Gastrocnemius medialis (tissue), 4 donors: ENCODE results near the gene STBD1. TPM values are rescaled to one million over a fixed set of nuclear protein-coding genes. Genes with fewer than 3 reads are reported as not detected.

Experiments used
- ATAC-seq, 2 donors: fragments of 150-250 bp; one replicate each; pipeline ENCODE4 v1.9.1; 2016
- DNase-seq, 2 donors: peaks; one replicate each; pipeline ENCODE4 v3.0.0-alpha.2; 2019
- H3K27ac ChIP-seq, 4 donors: fragments of 200-600 bp; sonication (generic); 1 replicate in 1 of 4; 2 replicates in 3 of 4; pipeline ENCODE4 v1.5.1; 2016 to 2018; ENCODE audit warnings: mild to moderate bottlenecking in 2 of 4, moderate library complexity in 1 of 4
- H3K27me3 ChIP-seq, 3 donors: fragments of 200-600 bp; sonication (generic) in 2 of 3; 1 replicate in 1 of 3; 2 replicates in 2 of 3; pipeline versions ENCODE4 v1.5.1 to v1.6.0; 2016 to 2019; ENCODE audit warnings: mild to moderate bottlenecking in 1 of 3, moderate library complexity in 1 of 3
- H3K36me3 ChIP-seq, 2 donors: fragments of 200-600 bp; sonication (generic) in 1 of 2; one replicate each; pipeline ENCODE4 v1.5.1; 2017 to 2018
- H3K4me1 ChIP-seq, 2 donors: fragments of 200-600 bp; sonication (generic) in 1 of 2; one replicate each; pipeline ENCODE4 v1.5.1; 2016 to 2017; ENCODE audit warnings: mild to moderate bottlenecking in 2 of 2
- H3K4me3 ChIP-seq, 4 donors: fragments of 200-600 bp; sonication (generic) in 3 of 4; 1 replicate in 1 of 4; 2 replicates in 3 of 4; pipeline ENCODE4 v1.5.1; 2016 to 2019; ENCODE audit warnings: mild to moderate bottlenecking in 2 of 4
- H3K9me3 ChIP-seq, 3 donors: fragments of 200-600 bp; sonication (generic) in 2 of 3; 1 replicate in 1 of 3; 2 replicates in 2 of 3; pipeline ENCODE4 v1.5.1; 2016 to 2019
- CTCF ChIP-seq, 5 experiments: fragments of 450-650 bp in 3 of 5; fragments of 200-600 bp in 2 of 5; sonication (generic) in 2 of 5; IDR thresholded peaks in 4 of 5; conservative IDR thresholded peaks in 1 of 5; 1 replicate in 4 of 5; 2 replicates in 1 of 5; pipeline ENCODE4 v1.5.1; 2016 to 2019; ENCODE audit warnings: antibody characterized with exemption in 5 of 5, mild to moderate bottlenecking in 3 of 5, moderate library complexity in 3 of 5
- POLR2A ChIP-seq, 2 donors: fragments of 450-650 bp; IDR thresholded peaks; one replicate each; pipeline ENCODE4 v1.6.1; 2017; ENCODE audit warnings: antibody characterized with exemption in 2 of 2, mild to moderate bottlenecking in 2 of 2, moderate library complexity in 2 of 2
- in situ Hi-C, 4 donors: fragments of 200-750 bp; cut with MboI; loops; one replicate each; pipeline versions ENCODE4 v1.15.0 to v1.8.0; 2017; ENCODE audit warnings: low sequenced_read_pairs in 4 of 4
- intact Hi-C: fragments of 100-400 bp; cut with DNase I; formaldehyde crosslinking; loops from one replicate; pipeline ENCODE4 v1.15.1; 2023; ENCODE audit warnings: low total_unique reads
- total RNA-seq, 4 donors: library from RNA; depleted of rRNA; stranded (reverse); fragments of >200 nt; gene quantifications; one replicate each; pipeline versions ENCODE4 v1.1.0 to v1.2.3, GENCODE V29; 2016

Gene STBD1
- total RNA-seq, 4 donors from 2014 or later: 17.9 to 57.5 (median 41.5) TPM

DNA sequence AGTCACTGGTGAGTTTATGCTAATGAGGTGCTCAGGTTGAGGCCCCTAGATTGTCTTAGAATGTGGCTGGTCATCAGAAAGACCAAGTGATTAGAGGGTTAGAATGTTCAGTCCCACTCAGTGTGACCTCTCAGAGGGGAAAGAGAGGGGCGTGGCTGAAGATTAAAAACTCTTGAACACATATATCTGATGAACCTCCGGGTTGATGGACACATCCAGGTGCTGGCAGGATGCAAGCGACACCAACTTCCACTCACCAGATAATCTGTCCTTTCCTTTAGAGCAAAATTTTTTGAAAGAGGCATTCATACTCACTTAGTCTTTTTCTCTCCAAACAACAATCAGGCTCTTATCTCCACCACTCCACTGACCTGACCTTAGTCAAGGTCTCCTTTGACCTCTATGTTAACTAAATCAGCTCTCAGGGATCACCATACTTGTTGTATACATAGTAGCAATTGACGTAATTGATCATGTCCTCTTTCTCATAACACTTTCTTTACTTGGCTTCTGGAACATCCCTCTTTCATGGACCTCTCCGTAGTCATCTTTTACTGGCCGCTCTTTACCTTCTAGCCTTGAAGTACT lies 40.8 kb upstream of the STBD1 start:
- H3K4me3 ChIP-seq: no peak overlapping the region
- no peak for ATAC-seq
- H3K4me1 ChIP-seq: no peaks in the 10 kb centered on the region
- H3K36me3 ChIP-seq: no peaks in the 10 kb centered on the region
- H3K9me3 ChIP-seq: no peaks in the 10 kb centered on the region
- no peaks in the 10 kb centered on the region for H3K27me3 ChIP-seq
- H3K27ac ChIP-seq: no peak overlapping the region
- intact Hi-C loops: no loop called here
- TF ChIP-seq CTCF (IDR thresholded peaks at IDR 0.05 in 4 of 5, conservative IDR thresholded peaks at IDR 0.05 in 1 of 5): no peak
- no peak for TF ChIP-seq POLR2A (IDR thresholded peaks at IDR 0.05)
- DNase-seq: no peak
- in situ Hi-C loops: loop anchor here in 1 of 4 donors (25.0 kb wide), 1 partner anchor 247 kb away; no protein-coding TSS in a partner anchor

DNA sequence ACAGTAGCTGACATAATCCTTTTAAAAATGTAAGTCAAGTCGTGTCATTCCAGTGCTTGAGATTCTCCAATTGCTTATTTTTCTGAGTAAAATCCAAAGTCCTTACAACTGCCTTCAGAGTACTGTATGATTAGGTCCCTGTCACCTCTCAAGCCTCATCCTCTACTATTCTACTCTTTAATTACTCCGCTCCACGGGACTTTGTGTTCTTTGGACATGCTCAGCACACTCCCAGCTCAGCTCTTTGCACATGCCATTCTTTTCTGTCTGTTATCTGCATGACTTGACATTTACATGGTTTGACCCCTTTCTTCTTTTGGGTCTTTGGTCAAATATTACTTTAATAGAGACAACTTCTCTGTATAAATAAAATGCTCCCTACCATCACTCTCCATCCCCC lies 39.9 kb upstream of the STBD1 start:
- Histone ChIP-seq H3K9me3 (no peaks in the 10 kb centered on the region), H3K36me3 (no peaks in the 10 kb centered on the region), H3K27me3 (no peaks in the 10 kb centered on the region), H3K4me3 (no peak overlapping the region), H3K4me1 (no peaks in the 10 kb centered on the region), H3K27ac (no peak overlapping the region)
- TF ChIP-seq POLR2A (IDR thresholded peaks at IDR 0.05) (no peak), CTCF (IDR thresholded peaks at IDR 0.05 in 4 of 5, conservative IDR thresholded peaks at IDR 0.05 in 1 of 5) (no peak)
- intact Hi-C loops: no loop called here
- DNase-seq (no peak), ATAC-seq (no peak)
- in situ Hi-C loops: loop anchor here in 1 of 4 donors (25.0 kb wide), 1 partner anchor 246 kb away; no protein-coding TSS in a partner anchor

DNA sequence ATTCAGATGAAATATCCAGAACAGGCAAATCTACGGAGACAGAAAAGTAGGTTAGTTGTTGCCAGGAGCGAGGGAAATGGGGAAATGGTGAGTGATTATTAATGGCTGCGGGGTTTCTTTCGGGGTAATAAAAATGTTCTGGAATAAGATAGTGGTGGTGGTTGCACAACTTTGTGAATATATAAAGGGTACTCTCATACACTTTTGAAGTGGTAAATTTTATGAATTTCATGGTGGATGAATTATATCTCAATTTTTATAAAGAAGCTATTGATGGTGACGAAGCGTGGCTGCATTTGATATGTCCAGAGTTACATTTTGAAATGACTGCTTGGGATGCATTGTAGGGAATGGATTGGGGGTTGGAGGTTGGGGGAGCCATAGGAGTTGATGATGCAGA lies 38.7 kb upstream of the STBD1 start:
- in situ Hi-C loops: loop anchor here in 1 of 4 donors (25.0 kb wide), 1 partner anchor 244 kb away; no protein-coding TSS in a partner anchor
- no peaks in the 10 kb centered on the region for H3K4me1 ChIP-seq
- no peak for TF ChIP-seq POLR2A (IDR thresholded peaks at IDR 0.05)
- TF ChIP-seq CTCF (IDR thresholded peaks at IDR 0.05 in 4 of 5, conservative IDR thresholded peaks at IDR 0.05 in 1 of 5): no peak
- ATAC-seq: no peak
- no peak overlapping the region for H3K27ac ChIP-seq
- H3K27me3 ChIP-seq: no peaks in the 10 kb centered on the region
- DNase-seq: no peak
- no peaks in the 10 kb centered on the region for H3K9me3 ChIP-seq
- H3K36me3 ChIP-seq: no peaks in the 10 kb centered on the region
- H3K4me3 ChIP-seq: no peak overlapping the region
- intact Hi-C loops: no loop called here

- DNase-seq: no peak
- Histone ChIP-seq H3K4me3 (no peak overlapping the region), H3K36me3 (no peaks in the 10 kb centered on the region), H3K9me3 (no peaks in the 10 kb centered on the region), H3K27ac (no peak overlapping the region), H3K27me3 (no peaks in the 10 kb centered on the region), H3K4me1 (no peaks in the 10 kb centered on the region)
- ATAC-seq: no peak
- in situ Hi-C loops: loop anchor here in 1 of 4 donors (25.0 kb wide), 1 partner anchor 242 kb away; no protein-coding TSS in a partner anchor
- intact Hi-C loops: no loop called here
- no peak for TF ChIP-seq POLR2A (IDR thresholded peaks at IDR 0.05)
- TF ChIP-seq CTCF (IDR thresholded peaks at IDR 0.05 in 4 of 5, conservative IDR thresholded peaks at IDR 0.05 in 1 of 5): no peak
These were observed 36.0 kb upstream of the STBD1 start for GRCh38 chr4:76270244-76271175.
